EL (cell line): Measurements from ENCODE around the gene JPT2.
A peak's percentile ranks its signal among the peaks of the same experiment; 100 is the strongest.
"Not testable (repeated sequence)": the region's sequence is repeated elsewhere in the genome, so short reads cannot be mapped to it uniquely, and the experiment has no call there.

Experiments used
- DNase-seq: peaks from one replicate; pipeline ENCODE4 v3.0.0-alpha.2; 2016

JPT2 gene

DNA sequence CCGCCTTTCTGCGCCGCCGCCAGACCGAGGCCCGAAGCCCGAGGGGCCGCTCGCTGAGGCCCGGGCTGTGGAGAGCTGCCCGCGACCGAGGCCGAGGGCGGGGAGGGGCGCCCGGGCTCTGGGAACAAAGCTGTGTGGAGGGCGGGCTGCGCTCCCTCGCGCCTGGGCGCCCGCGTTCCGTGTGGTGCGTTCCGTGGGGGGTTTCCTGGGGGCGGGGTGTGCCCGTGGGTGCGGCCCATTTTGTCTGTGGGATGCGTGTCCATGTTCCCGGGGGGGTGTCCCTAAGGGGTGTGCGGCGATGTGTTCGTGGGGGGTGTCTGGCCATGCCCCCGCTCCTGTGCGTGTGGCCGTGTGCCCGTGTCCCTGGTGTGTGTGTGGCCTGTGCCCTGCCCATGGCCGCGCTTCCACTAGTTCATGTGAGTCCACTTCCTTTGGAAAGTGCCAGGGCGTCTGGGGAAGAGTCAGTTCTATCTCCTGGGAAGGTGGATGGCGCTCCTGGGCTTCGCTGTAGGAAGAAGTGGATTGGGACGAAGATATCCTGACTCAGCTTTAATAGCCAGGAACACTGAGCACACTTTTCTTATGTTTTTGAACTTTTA lies 520 bp downstream of the JPT2 start:
- peak; percentile 50 for DNase-seq

DNA sequence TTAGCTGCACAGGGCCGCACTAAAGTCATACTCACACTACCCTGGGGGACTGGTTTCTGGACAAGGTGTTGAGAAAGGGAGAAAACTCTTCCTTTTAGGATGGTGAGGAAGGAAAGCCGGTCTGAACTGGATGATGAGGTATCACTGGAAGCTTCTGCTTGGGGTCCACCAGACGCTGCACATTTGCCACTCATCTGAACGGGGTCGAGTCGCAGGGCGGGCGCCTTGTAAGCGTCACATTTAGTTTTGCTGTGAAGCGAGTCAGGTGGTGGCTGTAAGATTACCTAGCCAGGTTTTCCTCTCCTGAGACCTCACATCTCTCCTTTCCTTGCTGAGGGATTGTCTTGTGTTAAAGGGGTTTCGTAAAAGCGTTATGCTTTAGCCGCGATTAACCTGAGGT lies 2.3 kb downstream of the JPT2 start:
- DNase-seq, result no peak

GRCh38 chr16:1681032-1681431 lies 3.0 kb downstream of the JPT2 start:
- no peak for DNase-seq

DNA sequence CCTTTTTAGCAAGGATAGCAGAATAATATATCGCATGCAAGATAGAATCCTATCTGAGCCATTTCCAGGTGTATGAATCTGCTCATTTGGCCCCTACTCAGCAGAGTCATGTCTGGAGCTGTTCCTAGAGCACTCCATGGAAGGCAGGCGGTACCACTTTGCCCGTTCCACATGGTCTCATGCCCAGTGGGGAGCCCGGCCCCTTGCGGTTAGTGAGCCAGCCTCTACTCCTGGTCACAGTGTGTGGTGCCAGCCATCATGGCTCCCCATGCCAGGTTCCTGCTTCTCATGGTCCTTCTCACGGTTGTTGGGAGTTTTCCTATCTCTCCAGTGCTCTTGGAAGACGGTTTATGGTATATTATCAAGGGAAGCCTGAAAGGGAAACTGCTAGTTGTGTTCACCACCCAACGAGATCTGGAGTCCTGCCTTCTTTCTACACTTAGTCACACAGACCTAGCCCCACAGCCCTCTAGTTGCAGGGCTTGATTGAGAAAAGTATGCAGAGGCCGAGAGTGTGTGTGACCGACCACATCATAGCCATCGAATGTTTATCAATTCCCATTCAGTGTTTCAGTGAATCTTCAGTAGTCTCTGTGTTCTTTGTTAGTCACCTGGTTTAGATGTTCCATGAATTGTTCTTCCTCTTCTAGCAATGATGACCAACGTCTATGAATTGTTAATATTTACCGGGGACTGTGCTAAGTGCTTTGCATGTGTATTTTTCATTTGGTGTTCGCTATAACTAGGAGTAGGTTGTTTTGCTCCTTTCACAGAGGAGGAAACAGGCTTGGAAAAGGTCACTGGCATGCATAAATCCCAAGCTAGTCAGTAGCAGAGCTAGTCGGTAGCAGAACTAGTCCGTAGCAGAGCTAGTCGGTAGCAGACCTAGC lies 9.6 kb downstream of the JPT2 start:
- DNase-seq, result no peak

DNA sequence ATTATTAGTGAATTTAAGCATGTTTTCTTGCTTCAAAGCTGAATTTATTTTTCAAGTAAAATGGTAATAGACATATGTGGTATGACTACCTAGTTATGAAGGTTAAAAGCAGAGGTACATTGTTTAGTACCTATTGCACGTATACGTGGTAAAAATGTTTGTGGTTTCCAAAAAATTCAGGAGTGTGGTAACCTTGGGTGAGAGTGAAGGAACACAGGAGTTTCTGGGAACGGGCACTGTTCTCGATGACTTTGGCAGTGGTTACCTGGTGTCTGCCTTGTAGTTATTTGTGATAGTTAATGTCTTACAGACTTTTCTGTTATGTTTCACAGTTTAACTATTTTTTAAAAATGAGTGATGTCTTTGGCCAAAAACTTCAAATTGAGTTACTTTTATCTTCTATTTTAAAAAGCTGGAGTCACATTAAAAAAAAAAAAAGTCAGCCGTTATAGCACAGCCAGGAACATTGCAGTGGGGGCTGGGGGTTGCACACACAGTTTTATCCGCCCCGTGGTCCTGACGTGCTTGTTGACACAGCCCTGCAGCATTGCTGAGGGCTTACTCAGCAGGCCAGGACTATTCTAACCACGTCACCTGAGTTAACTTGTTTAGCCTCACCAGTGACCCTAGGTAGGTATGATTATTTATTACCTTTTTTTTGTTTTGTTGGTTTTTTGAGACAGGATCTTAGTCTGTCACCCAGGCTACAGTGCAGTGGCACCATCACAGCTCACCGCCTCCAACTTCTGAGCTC lies 10.9 kb downstream of the JPT2 start:
- peak; percentile 27 for DNase-seq

DNA sequence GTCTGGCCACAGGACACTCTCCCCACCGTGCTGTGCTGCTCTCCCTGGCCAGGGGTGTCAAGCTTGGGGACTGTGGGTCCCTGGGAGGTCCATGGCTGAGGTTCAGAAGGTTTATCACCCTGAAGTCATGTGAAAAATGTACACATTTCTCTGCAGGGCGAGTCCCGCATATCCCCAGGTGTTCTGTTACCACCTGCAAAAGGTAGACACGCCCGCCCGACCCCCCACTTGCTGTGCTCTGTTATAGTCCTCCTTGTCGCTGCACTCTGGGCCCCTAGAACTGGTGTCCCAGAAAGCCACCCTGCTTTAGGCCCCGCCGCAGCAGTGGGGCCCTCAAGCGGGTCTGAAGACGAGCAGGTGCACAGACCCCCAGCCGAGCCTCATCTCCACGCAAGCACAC lies 11.8 kb downstream of the JPT2 start:
- no peak for DNase-seq

GRCh38 chr16:1690810-1691209 lies 12.7 kb downstream of the JPT2 start:
- DNase-seq, result no peak

GRCh38 chr16:1691276-1691675 lies 13.2 kb downstream of the JPT2 start:
- DNase-seq, result peak; percentile 67

DNA sequence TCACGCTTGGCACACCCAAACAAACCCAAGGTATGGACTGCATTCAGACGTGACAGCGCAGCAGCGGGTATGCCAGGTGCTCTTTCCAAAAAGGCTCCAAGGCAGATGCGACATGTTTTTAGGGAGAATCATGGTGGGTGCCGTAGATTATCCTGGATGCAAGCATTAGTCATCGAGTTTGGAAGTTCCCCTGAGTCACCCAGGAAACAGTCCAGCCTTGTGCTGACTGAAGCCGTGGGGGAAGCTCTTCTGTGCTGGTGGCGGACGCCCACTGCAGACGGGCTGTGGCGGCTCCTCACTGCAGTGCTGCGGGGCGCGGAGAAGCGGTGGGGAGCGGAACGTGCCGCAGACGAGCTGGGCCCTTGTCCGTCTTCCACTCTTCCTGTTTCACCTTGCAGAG lies 13.9 kb downstream of the JPT2 start:
- peak; percentile 88 for DNase-seq

GRCh38 chr16:1696863-1697262 lies 18.8 kb downstream of the JPT2 start:
- peak; percentile 60 for DNase-seq

- DNase-seq, result no peak
Measured at GRCh38 chr16:1698680-1699079, 20.6 kb downstream of the JPT2 start.

DNA sequence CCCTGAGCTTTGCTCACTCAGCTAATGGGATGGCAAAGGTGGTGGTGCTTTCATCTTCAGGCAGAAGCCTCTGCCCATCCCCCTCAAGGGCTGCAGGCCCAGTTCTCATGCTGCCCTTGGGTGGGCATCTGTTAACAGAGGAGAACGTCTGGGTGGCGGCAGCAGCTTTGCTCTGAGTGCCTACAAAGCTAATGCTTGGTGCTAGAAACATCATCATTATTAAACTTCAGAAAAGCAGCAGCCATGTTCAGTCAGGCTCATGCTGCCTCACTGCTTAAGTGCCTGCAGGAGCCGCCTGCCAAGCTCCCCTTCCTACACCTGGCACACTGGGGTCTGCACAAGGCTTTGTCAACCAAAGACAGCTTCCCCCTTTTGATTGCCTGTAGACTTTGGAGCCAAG lies 22.2 kb downstream of the JPT2 start:
- DNase-seq, result no peak

DNA sequence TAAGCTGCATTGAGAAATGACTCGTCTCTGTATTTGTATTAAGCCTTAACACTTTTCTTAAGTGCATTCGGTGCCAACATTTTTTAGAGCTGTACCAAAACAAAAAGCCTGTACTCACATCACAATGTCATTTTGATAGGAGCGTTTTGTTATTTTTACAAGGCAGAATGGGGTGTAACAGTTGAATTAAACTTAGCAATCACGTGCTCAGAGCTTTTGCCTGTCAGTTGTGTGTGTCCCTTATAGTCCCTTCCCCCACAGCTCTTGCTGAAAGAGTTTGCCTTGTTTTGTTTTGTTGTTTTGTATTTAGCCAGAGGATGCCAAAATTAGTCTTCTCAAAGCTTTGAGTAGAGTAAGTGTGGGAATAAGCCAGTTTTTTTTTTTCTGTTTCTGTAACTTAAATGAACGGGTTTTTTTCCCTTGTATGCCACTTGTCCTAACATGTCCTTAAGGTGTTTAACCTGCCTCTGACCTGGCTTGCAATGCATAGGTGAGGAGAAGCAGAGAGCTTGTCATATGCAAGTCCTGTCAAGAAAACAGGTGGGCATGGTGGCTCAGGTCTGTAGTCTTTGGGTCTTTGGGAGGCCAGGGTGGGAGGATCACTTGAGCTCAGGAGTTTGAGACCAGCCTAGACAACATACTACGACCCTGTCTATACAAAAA lies 23.3 kb downstream of the JPT2 start:
- no peak for DNase-seq

DNA sequence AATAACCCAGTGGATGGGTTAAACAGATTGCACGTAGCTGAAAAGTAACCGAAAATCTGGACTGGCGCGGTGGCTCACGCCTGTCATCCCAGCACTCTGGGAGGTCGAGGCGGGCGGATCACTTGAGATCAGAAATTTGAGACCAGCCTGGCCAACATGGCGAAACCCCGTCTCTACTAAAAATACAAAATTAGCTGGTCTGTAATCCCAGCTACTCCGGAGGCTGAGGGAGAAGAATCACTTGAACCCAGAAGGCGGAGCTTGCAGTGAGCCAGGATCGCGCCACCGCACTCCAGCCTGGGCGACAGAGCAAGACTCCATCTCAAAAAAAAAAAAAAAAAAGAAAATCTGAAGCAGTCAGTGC lies 27.2 kb downstream of the JPT2 start:
- not testable (repeated sequence) for DNase-seq

- peak; percentile 89 for DNase-seq
Measured at GRCh38 chr16:1705688-1706385, 27.8 kb downstream of the JPT2 start, which contains the start of gene MAPK8IP3. TSS of gene MAPK8IP3 (plus strand) at chr16:1706195. CDS start at chr16:1706340, 145 bp downstream.

- peak; percentile 29 for DNase-seq
Measured at GRCh38 chr16:1706386-1707192, 28.5 kb downstream of the JPT2 start.

DNA sequence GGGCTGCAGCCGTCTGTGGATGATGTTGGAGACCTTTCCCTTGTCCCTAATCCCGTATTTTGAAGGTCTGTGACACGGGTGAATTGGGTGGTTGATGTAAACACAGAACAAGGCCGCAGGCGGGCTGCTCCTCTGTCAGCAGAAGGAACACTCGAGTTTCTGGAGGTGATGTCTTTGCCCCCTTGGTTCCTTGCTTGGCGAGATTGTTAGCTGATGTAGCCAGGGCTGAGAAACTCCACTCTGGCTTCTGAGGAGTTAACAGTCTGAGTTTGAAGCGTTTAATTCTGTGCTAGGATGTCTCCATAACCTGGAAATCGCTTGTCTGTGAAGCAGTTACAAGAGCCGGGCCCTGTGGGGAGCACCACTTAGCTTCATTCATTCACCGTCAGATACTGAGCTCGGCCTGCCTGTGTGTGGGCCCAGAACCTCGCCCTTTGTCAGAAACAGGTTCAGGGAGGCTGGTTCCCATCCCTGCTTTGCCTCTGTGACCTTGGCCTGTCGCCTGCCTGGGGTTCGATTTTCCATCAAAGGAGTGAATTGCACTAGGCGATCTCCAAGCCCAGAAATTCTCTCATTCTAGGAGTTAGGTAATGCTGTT lies 29.2 kb downstream of the JPT2 start:
- DNase-seq, result peak; percentile 31

GRCh38 chr16:1708083-1708767 lies 30.1 kb downstream of the JPT2 start:
- no peak for DNase-seq

GRCh38 chr16:1708768-1709180 lies 30.7 kb downstream of the JPT2 start:
- DNase-seq, result no peak

GRCh38 chr16:1709356-1709755 lies 31.3 kb downstream of the JPT2 start:
- DNase-seq, result no peak
